ENCODE data around the gene CDKN2A.

The CDKN2A gene

DNA sequence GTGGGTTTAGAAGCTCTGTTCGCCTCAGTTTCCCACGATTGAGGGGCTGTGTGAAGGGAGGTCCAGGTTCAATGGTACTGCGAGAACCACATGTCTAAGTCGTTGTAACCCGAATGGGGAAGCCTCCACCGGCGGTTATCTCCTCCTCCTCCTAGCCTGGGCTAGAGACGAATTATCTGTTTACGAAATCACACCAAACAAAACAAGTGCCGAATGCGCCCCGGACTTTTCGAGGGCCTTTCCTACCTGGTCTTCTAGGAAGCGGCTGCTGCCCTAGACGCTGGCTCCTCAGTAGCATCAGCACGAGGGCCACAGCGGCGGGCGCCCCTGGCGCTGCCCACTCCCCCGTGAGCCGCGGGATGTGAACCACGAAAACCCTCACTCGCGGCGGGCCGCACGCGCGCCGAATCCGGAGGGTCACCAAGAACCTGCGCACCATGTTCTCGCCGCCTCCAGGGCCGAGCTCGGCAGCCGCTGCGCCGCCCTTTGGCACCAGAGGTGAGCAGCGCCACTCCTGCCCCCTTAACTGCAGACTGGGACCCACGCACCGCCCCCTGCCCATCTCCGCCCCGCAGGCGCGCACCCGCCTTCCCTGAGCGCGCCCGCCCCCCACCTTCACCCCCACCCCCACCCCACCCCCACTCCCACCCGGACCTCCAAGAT is at the start of gene CDKN2A:
CDKN2A (minus strand) TSS at position 500 of the 663 bp plus-strand sequence.
- DNase-seq (ENCODE audit: low spot score), result peak; percentile 87

- DNase-seq (ENCODE audit: low spot score), result no peak
Observed at GRCh38 chr9:22043928-22044327, 49.7 kb upstream of the CDKN2A start.

DNA sequence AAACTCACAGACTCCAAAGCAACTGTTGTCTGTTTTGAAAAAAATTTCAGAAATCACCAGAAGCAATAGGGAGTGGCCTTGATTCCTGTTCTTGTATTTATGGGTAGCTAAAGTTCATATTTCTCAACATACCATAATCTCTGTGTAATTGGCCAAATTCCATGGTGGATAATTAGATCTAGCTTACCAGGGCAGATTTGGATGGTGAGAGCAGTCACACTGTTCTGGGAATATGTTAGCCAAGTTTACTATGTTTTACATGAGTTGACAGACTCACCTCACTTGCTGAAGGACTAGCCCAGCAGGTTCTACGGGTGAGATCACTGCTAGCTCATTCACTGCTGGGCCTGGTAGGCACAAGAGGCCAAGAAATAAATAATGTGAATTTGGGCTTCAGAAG is 47.6 kb upstream of the CDKN2A start:
- no peak for DNase-seq (ENCODE audit: low spot score)

- no peak for DNase-seq (ENCODE audit: low spot score)
Observed at GRCh38 chr9:22041344-22041743, 47.2 kb upstream of the CDKN2A start.

GRCh38 chr9:22040760-22041159 is 46.6 kb upstream of the CDKN2A start:
- no peak for DNase-seq (ENCODE audit: low spot score)

- no peak for DNase-seq (ENCODE audit: low spot score)
Observed at GRCh38 chr9:22039258-22039657, 45.1 kb upstream of the CDKN2A start.

DNA sequence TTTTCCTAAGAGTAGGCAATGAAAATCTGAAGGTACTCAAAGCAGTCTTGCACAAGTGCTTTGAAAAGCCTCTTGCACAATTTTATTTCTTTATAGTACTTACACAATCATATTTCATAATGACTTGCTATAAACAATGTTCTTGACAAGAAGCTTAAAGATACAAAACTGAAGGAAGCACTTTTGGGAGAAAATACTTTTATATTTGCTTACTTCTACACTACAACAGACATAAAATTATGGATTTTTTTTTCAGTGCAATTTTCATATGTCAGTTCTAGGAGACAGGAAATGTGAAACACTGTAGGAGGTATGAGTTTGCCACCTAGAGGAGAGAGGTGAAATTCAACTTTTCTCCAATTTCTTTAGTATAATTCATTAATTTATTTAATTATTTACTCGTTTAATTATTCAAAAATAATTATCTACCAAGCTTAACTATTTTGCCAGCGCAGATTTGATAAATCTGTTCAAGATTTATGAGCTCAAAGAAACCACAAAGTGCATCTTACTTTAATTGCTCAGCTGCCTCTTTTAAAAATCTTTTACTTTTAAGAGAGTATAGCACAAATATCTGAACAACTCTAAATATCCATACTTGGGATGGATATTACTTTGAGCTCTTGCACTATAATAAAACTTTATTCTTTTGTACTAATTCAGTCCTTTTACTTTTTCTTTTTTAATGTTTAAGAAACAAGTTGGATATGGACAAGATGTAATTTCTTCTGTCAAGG is 43.9 kb upstream of the CDKN2A start:
- DNase-seq (ENCODE audit: low spot score), result peak; percentile 66

- DNase-seq (ENCODE audit: low spot score), result no peak
Observed at GRCh38 chr9:22036866-22037626, 42.9 kb upstream of the CDKN2A start.

- DNase-seq (ENCODE audit: low spot score), result no peak
Observed at GRCh38 chr9:22035591-22036011, 41.4 kb upstream of the CDKN2A start.

DNA sequence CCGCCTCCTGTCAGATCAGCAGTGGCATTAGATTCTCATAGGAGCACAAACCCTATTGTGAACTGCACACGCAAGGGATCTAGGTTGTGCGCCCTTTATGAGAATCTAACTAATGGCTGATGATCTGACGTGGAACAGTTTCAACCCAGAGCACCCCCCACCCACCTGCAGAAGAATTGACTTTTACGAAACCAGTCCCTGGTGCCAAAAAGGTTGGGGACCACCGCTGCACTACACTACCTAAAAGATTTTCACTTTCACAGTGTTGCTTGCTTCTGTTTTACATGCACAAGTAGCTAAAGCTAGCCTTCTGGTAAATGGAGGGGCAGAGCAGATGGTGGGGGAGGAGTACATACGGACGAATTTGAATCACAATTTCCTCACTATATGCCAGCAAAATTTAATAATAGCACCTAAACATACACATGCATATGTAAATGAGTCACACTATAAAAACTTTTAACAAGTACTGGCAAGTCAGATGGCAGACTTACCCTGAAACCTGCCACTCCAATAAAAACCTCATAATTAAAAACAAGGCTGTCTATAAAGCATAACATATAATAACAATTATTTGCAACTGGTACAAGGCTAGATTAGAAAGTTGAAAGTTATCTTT is 38.9 kb upstream of the CDKN2A start:
- no peak for DNase-seq (ENCODE audit: low spot score)

DNA sequence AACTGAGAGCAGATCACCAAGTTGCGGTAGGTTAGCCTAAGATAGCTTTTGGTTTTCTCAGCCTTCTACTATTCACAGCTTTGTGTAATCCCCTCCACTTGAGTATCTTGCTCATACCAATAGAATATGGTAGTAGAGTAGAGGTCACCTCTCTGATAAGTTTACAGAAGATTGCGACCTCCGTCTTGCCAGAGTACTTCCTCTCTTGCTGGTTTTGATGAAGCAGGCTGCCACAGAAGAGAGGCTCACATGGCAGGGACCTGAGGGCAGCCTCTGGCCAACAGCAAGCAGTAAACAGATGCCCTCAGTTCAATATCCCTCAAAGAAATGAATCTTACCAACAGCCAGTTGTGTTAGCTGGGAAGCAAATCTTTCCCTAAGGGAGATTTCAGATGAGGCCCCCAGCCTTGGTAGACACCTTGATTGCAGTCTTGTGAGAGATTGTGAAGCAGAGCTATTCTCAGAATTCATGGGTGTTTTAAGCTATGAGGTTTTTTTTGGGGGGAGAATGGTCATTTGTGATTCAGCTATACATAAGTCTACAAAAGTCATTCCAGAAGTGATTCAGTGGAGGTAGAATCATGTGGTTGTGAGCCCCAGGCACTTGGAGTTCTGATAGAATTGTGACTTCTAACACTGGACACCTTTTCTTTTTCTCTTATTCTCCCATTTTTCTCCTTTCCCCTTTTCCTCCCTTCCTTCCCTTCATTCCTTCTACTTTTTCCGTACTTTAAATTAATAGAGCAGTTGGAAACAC is 37.6 kb upstream of the CDKN2A start:
- no peak for DNase-seq (ENCODE audit: low spot score)

GRCh38 chr9:22030101-22030598 is 36.0 kb upstream of the CDKN2A start:
- peak; percentile 55 for DNase-seq (ENCODE audit: low spot score)

GRCh38 chr9:22029231-22029630 is 35.0 kb upstream of the CDKN2A start:
- no peak for DNase-seq (ENCODE audit: low spot score)

GRCh38 chr9:22028394-22028793 is 34.2 kb upstream of the CDKN2A start:
- no peak for DNase-seq (ENCODE audit: low spot score)

- no peak for DNase-seq (ENCODE audit: low spot score)
Observed at GRCh38 chr9:22026696-22027095, 32.5 kb upstream of the CDKN2A start.

DNA sequence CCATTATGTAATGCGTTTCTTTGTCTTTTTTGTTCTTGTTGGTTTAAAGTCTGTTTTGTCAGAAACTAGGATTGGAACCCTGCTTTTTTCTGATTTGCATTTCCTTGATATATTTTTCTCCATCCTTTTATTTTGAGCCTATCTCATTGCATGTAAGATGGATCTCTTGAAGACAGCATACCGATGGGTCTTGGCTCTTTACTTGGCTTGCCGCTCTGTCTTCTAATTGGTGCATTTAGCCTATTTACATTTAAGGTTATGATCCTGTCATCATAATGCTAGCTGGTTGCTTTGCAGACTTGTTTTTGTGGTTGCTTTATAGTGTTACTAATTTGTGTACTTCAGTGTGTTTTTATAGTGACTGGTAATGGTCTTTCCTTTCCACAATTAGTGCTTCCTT is 28.2 kb upstream of the CDKN2A start:
- DNase-seq (ENCODE audit: low spot score), result no peak

DNA sequence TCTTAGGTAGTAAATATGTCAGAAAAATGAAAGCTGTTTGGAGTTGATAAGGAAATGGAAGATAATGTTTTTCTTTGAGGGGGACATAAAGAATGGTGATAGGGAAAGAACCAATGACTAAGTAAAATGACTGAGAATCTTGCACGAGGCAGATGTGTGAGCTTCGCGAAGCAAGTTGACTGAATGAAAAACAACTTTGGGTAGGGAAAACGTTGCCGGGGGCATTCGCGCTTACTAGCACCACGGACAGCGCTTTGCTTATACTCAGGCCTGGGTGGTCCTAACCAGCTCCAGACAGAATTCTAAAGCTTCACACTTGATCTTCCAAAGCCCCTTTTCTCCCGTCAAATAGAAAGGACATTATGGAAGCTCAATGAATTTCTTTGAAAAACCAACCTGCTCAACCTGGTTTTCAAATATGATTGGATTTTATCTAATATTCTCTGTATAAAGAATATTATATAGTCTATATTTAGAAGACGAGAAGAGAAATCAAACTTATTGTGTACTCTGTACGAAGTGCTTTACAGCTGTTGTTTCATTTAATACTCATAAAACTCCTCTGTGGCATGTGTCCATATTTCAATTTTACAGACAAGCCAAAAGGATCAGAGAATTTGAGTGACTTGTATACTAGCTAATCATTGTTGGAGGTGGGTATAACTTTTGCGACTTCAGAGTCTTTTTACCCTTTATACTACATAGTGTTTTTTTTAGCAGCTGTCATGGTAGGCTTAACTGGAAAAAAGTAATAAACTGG is 16.9 kb upstream of the CDKN2A start:
- DNase-seq (ENCODE audit: low spot score), result no peak

GRCh38 chr9:22009506-22009867 is 15.3 kb upstream of the CDKN2A start:
- DNase-seq (ENCODE audit: low spot score), result no peak

- peak; percentile 84 for DNase-seq (ENCODE audit: low spot score)
Observed at GRCh38 chr9:22008717-22009505, 14.7 kb upstream of the CDKN2A start, which contains the start of gene CDKN2B. TSS of gene CDKN2B (minus strand) at chr9:22009305. CDS start at chr9:22008953, 352 bp downstream.

DNA sequence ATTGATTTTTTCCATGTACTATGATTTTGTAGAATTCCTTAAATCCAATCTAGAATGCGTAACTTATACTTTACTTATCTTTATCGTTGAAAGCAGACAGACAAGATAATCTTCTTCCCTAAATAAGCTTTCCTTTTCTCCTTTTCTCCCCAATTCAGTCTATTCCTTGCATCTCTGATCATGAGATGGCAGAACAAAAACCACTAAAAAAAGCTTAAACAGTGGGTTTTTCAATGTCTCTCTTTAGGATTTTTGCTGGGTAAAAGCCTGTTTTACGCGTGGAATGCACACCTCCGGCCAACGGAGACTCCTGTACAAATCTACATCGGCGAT is 14.2 kb upstream of the CDKN2A start:
- DNase-seq (ENCODE audit: low spot score), result no peak
